HAP-1 (cell line): ENCODE results near the gene SEMA4C.

Experiments
- DNase-seq, 2 experiments: peaks; one replicate each; pipeline ENCODE4 v3.0.0-alpha.2; 2016 to 2020; ENCODE audit warnings: low spot score in 2 of 2
- H3K27me3 ChIP-seq: fragments of 250-450 bp; sonication (Bioruptor Pico); 2 replicates; pipeline ENCODE4 v1.5.1; 2020; ENCODE audit warnings: low read depth, mild to moderate bottlenecking, moderate library complexity
- H3K36me3 ChIP-seq: fragments of 250-450 bp; sonication (Bioruptor Pico); replicated peaks from 2 replicates; pipeline ENCODE4 v1.5.1; 2020; ENCODE audit warnings: mild to moderate bottlenecking
- H3K4me1 ChIP-seq: fragments of 250-450 bp; sonication (Bioruptor Pico); 2 replicates; pipeline ENCODE4 v1.5.1; 2020; ENCODE audit warnings: mild to moderate bottlenecking
- H3K4me3 ChIP-seq: fragments of 250-450 bp; sonication (Bioruptor Pico); 2 replicates; pipeline ENCODE4 v1.5.1; 2020; ENCODE audit warnings: mild to moderate bottlenecking, moderate library complexity
- H3K9me3 ChIP-seq: fragments of 250-450 bp; sonication (Bioruptor Pico); 2 replicates; pipeline ENCODE4 v1.5.1; 2020; ENCODE audit warnings: mild to moderate bottlenecking, moderate library complexity
- in situ Hi-C: fragments of 300-500 bp; cut with MboI; formaldehyde crosslinking; loops from 3 replicates; pipeline ENCODE4 v1.14.3; 2020; ENCODE audit warnings: low sequenced_read_pairs, inconsistent platforms, mixed read lengths

Gene SEMA4C

DNA sequence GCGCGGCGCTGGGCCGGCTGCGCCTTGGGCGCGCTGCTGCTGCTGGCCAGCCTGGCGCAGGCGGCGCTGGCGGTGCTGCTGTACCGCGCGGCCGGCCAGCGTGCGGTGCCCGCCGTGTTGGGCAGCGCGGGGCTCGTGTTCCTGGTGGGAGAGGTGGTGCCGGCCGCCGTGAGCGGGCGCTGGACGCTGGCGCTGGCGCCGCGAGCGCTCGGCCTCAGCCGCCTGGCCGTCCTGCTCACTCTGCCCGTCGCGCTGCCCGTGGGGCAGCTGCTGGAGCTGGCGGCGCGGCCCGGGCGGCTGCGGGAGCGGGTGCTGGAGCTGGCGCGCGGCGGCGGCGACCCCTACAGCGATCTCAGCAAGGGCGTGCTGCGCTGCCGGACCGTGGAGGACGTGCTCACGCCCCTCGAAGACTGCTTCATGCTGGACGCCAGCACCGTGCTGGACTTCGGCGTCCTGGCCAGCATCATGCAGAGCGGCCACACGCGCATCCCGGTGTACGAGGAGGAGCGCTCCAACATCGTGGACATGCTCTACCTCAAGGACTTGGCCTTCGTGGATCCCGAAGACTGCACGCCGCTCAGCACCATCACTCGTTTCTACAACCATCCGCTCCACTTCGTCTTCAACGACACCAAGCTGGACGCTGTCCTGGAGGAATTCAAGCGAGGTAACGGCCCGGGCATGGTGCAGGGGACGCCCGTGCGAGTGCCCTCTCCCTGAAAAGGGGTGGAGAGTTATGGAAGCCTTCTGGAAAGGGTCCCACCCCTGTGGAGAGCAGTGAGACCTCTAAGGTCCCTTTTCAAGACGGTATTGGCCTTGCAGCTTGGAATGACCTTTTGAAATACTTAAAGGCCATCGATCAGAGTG lies 52.8 kb downstream of the SEMA4C start:
- no peaks in the 10 kb centered on the region for H3K9me3 ChIP-seq
- DNase-seq = peak; percentile 28 to 33
- peaks cover 4% of the 10 kb centered on the region; the same call in 1 of the 2 replicates for H3K4me1 ChIP-seq
- in situ Hi-C loops = no loop called here
- H3K36me3 ChIP-seq = peaks cover 3% of the 10 kb centered on the region
- H3K4me3 ChIP-seq = peak overlapping the region; percentile 48
- H3K27me3 ChIP-seq = no peaks in the 10 kb centered on the region

GRCh38 chr2:96816127-96816835 lies 53.6 kb downstream of the SEMA4C start, which contains the start of gene CNNM3:
Gene CNNM3 (plus strand): TSS chr2:96816268. CDS start chr2:96816278, 10 bp downstream.
- H3K4me1 ChIP-seq = peaks cover 4% of the 10 kb centered on the region; the same call in 1 of the 2 replicates

DNA sequence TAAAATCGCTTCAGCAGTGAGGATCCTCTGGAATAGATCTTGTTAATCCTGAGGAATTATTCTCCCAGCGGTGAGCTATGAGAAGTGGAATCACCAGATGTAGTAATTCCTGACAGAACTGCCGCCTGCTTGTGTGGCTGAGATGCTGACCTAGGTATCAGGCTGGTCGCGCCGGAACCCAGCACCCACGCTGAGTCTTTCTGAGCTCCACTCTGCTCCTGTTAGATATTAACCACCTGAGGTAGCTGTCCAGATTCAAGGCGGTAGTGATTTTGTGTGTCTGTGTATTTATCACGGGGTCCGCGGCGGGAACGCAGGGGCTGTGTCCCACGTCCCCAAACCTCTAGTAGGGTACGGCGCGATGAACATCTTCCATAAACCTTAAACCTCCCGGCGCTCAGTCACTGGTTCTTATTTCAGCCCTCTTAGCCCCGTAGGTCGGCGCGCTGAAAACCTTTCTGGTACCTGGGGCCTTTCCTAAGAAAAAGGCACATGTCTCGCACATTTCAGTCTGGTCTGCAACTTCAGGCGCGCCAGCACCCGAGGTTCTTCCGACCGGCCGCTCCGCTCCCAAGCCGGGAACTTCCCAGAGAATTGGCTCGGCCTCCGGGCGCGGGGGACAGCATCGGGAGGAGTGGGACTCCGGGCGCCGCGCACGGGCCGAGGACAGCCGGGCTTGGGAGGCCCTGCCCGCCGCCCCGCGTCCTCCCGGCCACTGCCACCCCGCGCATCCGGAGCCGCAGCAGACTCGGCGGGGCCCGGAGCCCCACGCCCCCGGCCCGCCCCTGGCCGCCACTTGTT lies 54.4 kb downstream of the SEMA4C start:
- H3K27me3 ChIP-seq = no peaks in the 10 kb centered on the region
- H3K9me3 ChIP-seq = no peaks in the 10 kb centered on the region
- H3K36me3 ChIP-seq = peaks cover 3% of the 10 kb centered on the region
- in situ Hi-C loops = no loop called here
- peaks cover 4% of the 10 kb centered on the region; the same call in 1 of the 2 replicates for H3K4me1 ChIP-seq
- peak in 1 of 2 experiments; percentile 34 for DNase-seq
- peak overlapping the region; percentile 43 for H3K4me3 ChIP-seq

More at GRCh38 chr2:96816127-96816835, 53.6 kb downstream of the SEMA4C start, which contains the start of gene CNNM3:
- H3K27me3 ChIP-seq = no peaks in the 10 kb centered on the region
- H3K9me3 ChIP-seq = no peaks in the 10 kb centered on the region
- peak; percentile 91 to 98 for DNase-seq
- peaks cover 3% of the 10 kb centered on the region for H3K36me3 ChIP-seq
- peak within 1 kb of the TSS; percentile 48 for H3K4me3 ChIP-seq
- in situ Hi-C loops = no loop called here

- no peak for DNase-seq
- Histone ChIP-seq H3K36me3 (peaks cover 3% of the 10 kb centered on the region), H3K9me3 (no peaks in the 10 kb centered on the region), H3K4me3 (no peak overlapping the region), H3K27me3 (no peaks in the 10 kb centered on the region), H3K4me1 (peaks cover 4% of the 10 kb centered on the region; the same call in 1 of the 2 replicates)
- in situ Hi-C loops = no loop called here
These were observed 56.2 kb downstream of the SEMA4C start for GRCh38 chr2:96813656-96814055.

DNA sequence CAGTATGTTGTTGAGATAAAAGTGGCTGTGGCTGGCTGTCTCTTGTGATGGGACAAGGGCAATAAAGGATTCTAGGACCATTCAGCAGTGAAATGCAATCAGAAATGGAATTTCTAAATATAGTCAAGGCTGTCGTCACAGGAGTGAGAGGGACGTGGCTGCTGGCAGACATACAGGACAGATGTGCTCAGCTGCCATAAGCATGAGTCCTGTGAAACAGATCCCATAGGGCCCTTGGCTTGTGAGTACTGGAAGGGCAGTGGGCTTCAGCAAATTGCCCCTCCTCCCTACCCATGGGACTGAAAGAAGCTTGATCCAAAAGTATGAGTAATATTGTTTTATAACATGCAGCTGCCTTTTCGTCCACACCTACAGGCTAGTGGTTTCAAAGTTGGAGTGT lies 58.0 kb downstream of the SEMA4C start:
- H3K27me3 ChIP-seq = no peaks in the 10 kb centered on the region
- H3K36me3 ChIP-seq = peaks cover 3% of the 10 kb centered on the region
- H3K9me3 ChIP-seq = no peaks in the 10 kb centered on the region
- DNase-seq = no peak
- in situ Hi-C loops = no loop called here
- no peaks in the 10 kb centered on the region for H3K4me1 ChIP-seq
- H3K4me3 ChIP-seq = no peak overlapping the region

GRCh38 chr2:96810783-96811192 lies 59.1 kb downstream of the SEMA4C start:
- Histone ChIP-seq H3K36me3 (peaks cover 3% of the 10 kb centered on the region), H3K4me1 (no peaks in the 10 kb centered on the region), H3K4me3 (no peak overlapping the region), H3K9me3 (no peaks in the 10 kb centered on the region), H3K27me3 (no peaks in the 10 kb centered on the region)
- DNase-seq = no peak
- in situ Hi-C loops = no loop called here

- no peaks in the 10 kb centered on the region for H3K4me1 ChIP-seq
- no peak for DNase-seq
- no peaks in the 10 kb centered on the region for H3K27me3 ChIP-seq
- peaks cover 3% of the 10 kb centered on the region for H3K36me3 ChIP-seq
- H3K4me3 ChIP-seq = no peak overlapping the region
- in situ Hi-C loops = no loop called here
- no peaks in the 10 kb centered on the region for H3K9me3 ChIP-seq
These were observed 59.7 kb downstream of the SEMA4C start for GRCh38 chr2:96809951-96810782.
